Endothelial cell of umbilical vein (primary cell): ENCODE data around the gene BDH1. TPM values are rescaled to one million over a fixed set of nuclear protein-coding genes. Genes with fewer than 3 reads are reported as not detected.

ENCODE experiments used
- polyA plus RNA-seq, 4 experiments: library from polyadenylated mRNA; depleted of rRNA in 3 of 4; stranded (reverse) in 3 of 4; unstranded in 1 of 4; fragments of >200 nt; gene quantifications; 2 replicates each; pipeline versions ENCODE4 v1.2.1 to v1.2.3, GENCODE V29; 2011 to 2012; ENCODE audit warnings: missing spikeins in 1 of 4
- small RNA-seq: library from RNA; depleted of rRNA; stranded (forward); fragments of <200 nt; gene quantifications from one replicate; pipeline ENCODE3, GENCODE V24; 2012; ENCODE audit warnings: low replicate concordance, low read depth; ENCODE audit not compliant: insufficient read depth, insufficient read length
- total RNA-seq: library from RNA; stranded (reverse); gene quantifications from 2 replicates; pipeline ENCODE4 v1.2.3, GENCODE V29; 2021

Gene BDH1
- total and polyA plus RNA-seq, 2 donors (not counting 3 experiments of a cell fraction or from before 2014, with no cell fraction given): 6.9 to 12.2 TPM

Small RNA genes within 50 kb of the gene (small RNA-seq; reads per million reads assigned to genes)
- gene AC132008.1: not detected

Other genes starting within 250 kb of the BDH1 start
- 22.9 and 25.8 TPM in 2 replicates for gene RUBCN, start 180.9 kb upstream of the BDH1 start, total RNA-seq
- 15.0 and 18.5 TPM in 2 replicates for gene RUBCN, start 180.9 kb upstream of the BDH1 start, polyA plus RNA-seq
- gene FYTTD1, start 193.9 kb upstream of the BDH1 start, total RNA-seq: 52.3 and 59.3 TPM in 2 replicates
- 6.8 and 8.9 TPM in 2 replicates for gene FYTTD1, start 193.9 kb upstream of the BDH1 start, polyA plus RNA-seq
- gene LRCH3, start 235.3 kb upstream of the BDH1 start, total RNA-seq: 60.3 and 71.2 TPM in 2 replicates
- 43.9 and 52.5 TPM in 2 replicates for gene LRCH3, start 235.3 kb upstream of the BDH1 start, polyA plus RNA-seq